Measurements from ENCODE around the gene HIF3A. TPM values are rescaled to one million over a fixed set of nuclear protein-coding genes. Genes with fewer than 3 reads are reported as not detected.

Gene HIF3A
- total RNA-seq, 1 experiment from 2014 or later: 0.98 TPM

- ChIA-PET CTCF (interaction anchor here (0.8 to 2.7 kb wide), 2 partner anchors 116 to 201 kb away, joined by 3 to 16 read pairs; no protein-coding TSS in a partner anchor), POLR2A (no interaction called here), RAD21 (ENCODE audit: low non-redundant PET in 1 of 2, low total read pairs in 2 of 2, uncharacterized antibody in 2 of 2, unreplicated experiment in 2 of 2) (no interaction called here)
- Histone ChIP-seq H3K4me3 (replicated peaks in 1 of 2; ENCODE audit: low read depth in 1 of 2, low read length in 2 of 2) (no peak overlapping the region), H2AFZ (ENCODE audit: low read depth, low read length, poor library complexity, severe bottlenecking) (no peak overlapping the region), H3K27ac (ENCODE audit: low read depth, low read length) (no peak overlapping the region), H3K9me3 (ENCODE audit: control insufficient read depth in 1 of 2, insufficient read depth in 1 of 2, low read depth in 1 of 2, low read length in 2 of 2) (no peaks in the 10 kb centered on the region), H3K4me1 (ENCODE audit: control insufficient read depth in 1 of 2, insufficient read depth in 2 of 2, low read length in 2 of 2) (no peaks in the 10 kb centered on the region), H3K27me3 (ENCODE audit: insufficient read depth, low read length) (no peaks in the 10 kb centered on the region), H3K79me2 (ENCODE audit: insufficient read depth, low read length) (no peaks in the 10 kb centered on the region), H3K36me3 (ENCODE audit: control insufficient read depth in 1 of 2, insufficient read depth in 2 of 2, low read length in 2 of 2) (no peaks in the 10 kb centered on the region), H3K9me2 (ENCODE audit: insufficient read depth) (no peaks in the 10 kb centered on the region), H4K20me1 (ENCODE audit: insufficient read depth) (no peaks in the 10 kb centered on the region), H3K9ac (ENCODE audit: low read length) (no peak overlapping the region), H3K4me2 (ENCODE audit: low read length) (no peak overlapping the region)
- TF ChIP-seq ATF3 (IDR thresholded peaks at IDR 0.05): no peak
- no peak for TF ChIP-seq POLR2AphosphoS5 (IDR thresholded peaks at IDR 0.05; ENCODE audit: low read depth, low read length)
- TF ChIP-seq RAD21 (IDR thresholded peaks at IDR 0.05; ENCODE audit: low read depth): no peak
- no peak for TF ChIP-seq ELF1 (IDR thresholded peaks at IDR 0.05; ENCODE audit: borderline replicate concordance, low read depth)
- no peak for TF ChIP-seq ZFX (IDR thresholded peaks at IDR 0.05)
- TF ChIP-seq SRF (IDR thresholded peaks at IDR 0.05; ENCODE audit: low read depth): no peak
- no peak for TF ChIP-seq EZH2phosphoT487 (IDR thresholded peaks at IDR 0.05; ENCODE audit: borderline replicate concordance)
- no peak for TF ChIP-seq REST (IDR thresholded peaks at IDR 0.05; ENCODE audit: low read depth)
- TF ChIP-seq POLR2A (IDR thresholded peaks at IDR 0.05; ENCODE audit: borderline replicate concordance, extremely low read depth, insufficient read depth, insufficient read length): no peak
- TF ChIP-seq YY1 (IDR thresholded peaks at IDR 0.05; ENCODE audit: extremely low read depth, insufficient replicate concordance, low read depth, low read length): no peak
- TF ChIP-seq EGR1 (IDR thresholded peaks at IDR 0.05; ENCODE audit: low read depth): no peak
- TF ChIP-seq, protein P1, sequence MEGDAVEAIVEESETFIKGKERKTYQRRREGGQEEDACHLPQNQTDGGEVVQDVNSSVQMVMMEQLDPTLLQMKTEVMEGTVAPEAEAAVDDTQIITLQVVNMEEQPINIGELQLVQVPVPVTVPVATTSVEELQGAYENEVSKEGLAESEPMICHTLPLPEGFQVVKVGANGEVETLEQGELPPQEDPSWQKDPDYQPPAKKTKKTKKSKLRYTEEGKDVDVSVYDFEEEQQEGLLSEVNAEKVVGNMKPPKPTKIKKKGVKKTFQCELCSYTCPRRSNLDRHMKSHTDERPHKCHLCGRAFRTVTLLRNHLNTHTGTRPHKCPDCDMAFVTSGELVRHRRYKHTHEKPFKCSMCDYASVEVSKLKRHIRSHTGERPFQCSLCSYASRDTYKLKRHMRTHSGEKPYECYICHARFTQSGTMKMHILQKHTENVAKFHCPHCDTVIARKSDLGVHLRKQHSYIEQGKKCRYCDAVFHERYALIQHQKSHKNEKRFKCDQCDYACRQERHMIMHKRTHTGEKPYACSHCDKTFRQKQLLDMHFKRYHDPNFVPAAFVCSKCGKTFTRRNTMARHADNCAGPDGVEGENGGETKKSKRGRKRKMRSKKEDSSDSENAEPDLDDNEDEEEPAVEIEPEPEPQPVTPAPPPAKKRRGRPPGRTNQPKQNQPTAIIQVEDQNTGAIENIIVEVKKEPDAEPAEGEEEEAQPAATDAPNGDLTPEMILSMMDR (IDR thresholded peaks at IDR 0.05 in 2 of 3, conservative IDR thresholded peaks at IDR 0.05 in 1 of 3; ENCODE audit: borderline replicate concordance in 1 of 3, insufficient read depth in 1 of 3, low read depth in 2 of 3, low read length in 2 of 3): no peak
- ATAC-seq: no peak
- no TSS peak for BruUV-seq (replicated peaks)
- no peak for DNase-seq (ENCODE audit: low read depth, low spot score)
- intact Hi-C loops (cut with micrococcal nuclease): no loop called here
Measured at GRCh38 chr19:46279177-46279576, 17.7 kb upstream of the HIF3A start.

All from HCT116 (cell line).